ENCODE data around the gene RBM23.

The RBM23 gene

GRCh38 chr14:22884738-22885523 is 34.0 kb downstream of the RBM23 start:
- H3K27ac Mint-ChIP-seq: peak overlapping the region; percentile 38
- peaks cover 68% of the 10 kb centered on the region for H3K4me1 Mint-ChIP-seq
- H3K4me3 Mint-ChIP-seq: peak overlapping the region; percentile 62

GRCh38 chr14:22884076-22884737 is 34.7 kb downstream of the RBM23 start:
- Mint-ChIP-seq H3K9me3 (no peaks in the 10 kb centered on the region), H3K27me3 (no peaks in the 10 kb centered on the region), H3K4me1 (peaks cover 61% of the 10 kb centered on the region), H3K36me3 (peaks cover 2% of the 10 kb centered on the region), H3K27ac (no peak overlapping the region), H3K4me3 (no peak overlapping the region)

More at GRCh38 chr14:22884738-22885523, 34.0 kb downstream of the RBM23 start:
- Mint-ChIP-seq H3K27me3 (no peaks in the 10 kb centered on the region), H3K36me3 (no peaks in the 10 kb centered on the region), H3K9me3 (no peaks in the 10 kb centered on the region)

GRCh38 chr14:22883173-22883976 is 35.6 kb downstream of the RBM23 start, which contains the start of gene REM2:
TSS of gene REM2 (plus strand) at chr14:22883222. CDS start at chr14:22883288, 66 bp downstream.
- Mint-ChIP-seq H3K27ac (peak within 1 kb of the TSS; percentile 46), H3K4me3 (no peak within 1 kb of the TSS), H3K9me3 (no peaks in the 10 kb centered on the region), H3K27me3 (no peaks in the 10 kb centered on the region), H3K4me1 (peaks cover 58% of the 10 kb centered on the region), H3K36me3 (peaks cover 2% of the 10 kb centered on the region)

GRCh38 chr14:22882529-22883172 is 36.3 kb downstream of the RBM23 start:
- H3K4me1 Mint-ChIP-seq: peaks cover 51% of the 10 kb centered on the region
- peaks cover 5% of the 10 kb centered on the region for H3K36me3 Mint-ChIP-seq
- no peaks in the 10 kb centered on the region for H3K9me3 Mint-ChIP-seq
- H3K27ac Mint-ChIP-seq: no peak overlapping the region
- no peak overlapping the region for H3K4me3 Mint-ChIP-seq
- H3K27me3 Mint-ChIP-seq: no peaks in the 10 kb centered on the region

- Mint-ChIP-seq H3K27ac (peak overlapping the region; percentile 7), H3K9me3 (no peaks in the 10 kb centered on the region), H3K27me3 (no peaks in the 10 kb centered on the region), H3K36me3 (peaks cover 5% of the 10 kb centered on the region), H3K4me1 (peaks cover 45% of the 10 kb centered on the region), H3K4me3 (no peak overlapping the region)
Observed at GRCh38 chr14:22882064-22882463, 36.9 kb downstream of the RBM23 start.

GRCh38 chr14:22878271-22879246 is 40.4 kb downstream of the RBM23 start:
- Mint-ChIP-seq H3K27me3 (no peaks in the 10 kb centered on the region), H3K36me3 (peaks cover 8% of the 10 kb centered on the region)

GRCh38 chr14:22877000-22877501 is 41.9 kb downstream of the RBM23 start:
- H3K27me3 Mint-ChIP-seq: no peaks in the 10 kb centered on the region
- H3K27ac Mint-ChIP-seq: no peak overlapping the region
- H3K9me3 Mint-ChIP-seq: no peaks in the 10 kb centered on the region
- no peak overlapping the region for H3K4me3 Mint-ChIP-seq
- peaks cover 8% of the 10 kb centered on the region for H3K36me3 Mint-ChIP-seq
- peaks cover 30% of the 10 kb centered on the region for H3K4me1 Mint-ChIP-seq

More at GRCh38 chr14:22878271-22879246, 40.4 kb downstream of the RBM23 start:
- Mint-ChIP-seq H3K27ac (peak overlapping the region; percentile 81), H3K4me1 (peaks cover 32% of the 10 kb centered on the region), H3K9me3 (no peaks in the 10 kb centered on the region), H3K4me3 (no peak overlapping the region)

- Mint-ChIP-seq H3K27ac (no peak overlapping the region), H3K9me3 (no peaks in the 10 kb centered on the region), H3K4me3 (no peak overlapping the region), H3K36me3 (peaks cover 8% of the 10 kb centered on the region), H3K4me1 (peaks cover 26% of the 10 kb centered on the region), H3K27me3 (no peaks in the 10 kb centered on the region)
Observed at GRCh38 chr14:22875748-22876319, 43.1 kb downstream of the RBM23 start.

GRCh38 chr14:22875003-22875747 is 43.8 kb downstream of the RBM23 start:
- no peak overlapping the region for H3K27ac Mint-ChIP-seq
- H3K9me3 Mint-ChIP-seq: no peaks in the 10 kb centered on the region
- H3K4me1 Mint-ChIP-seq: peaks cover 32% of the 10 kb centered on the region
- no peak overlapping the region for H3K4me3 Mint-ChIP-seq
- peaks cover 8% of the 10 kb centered on the region for H3K36me3 Mint-ChIP-seq
- H3K27me3 Mint-ChIP-seq: no peaks in the 10 kb centered on the region

- H3K27me3 Mint-ChIP-seq: no peaks in the 10 kb centered on the region
- H3K4me1 Mint-ChIP-seq: peaks cover 33% of the 10 kb centered on the region
- H3K4me3 Mint-ChIP-seq: peak overlapping the region; percentile 90
- peaks cover 4% of the 10 kb centered on the region for H3K36me3 Mint-ChIP-seq
- H3K9me3 Mint-ChIP-seq: no peaks in the 10 kb centered on the region
- peak overlapping the region; percentile 98 for H3K27ac Mint-ChIP-seq
Observed at GRCh38 chr14:22872833-22873520, 46.0 kb downstream of the RBM23 start.

GRCh38 chr14:22872033-22872832 is 46.7 kb downstream of the RBM23 start:
- no peaks in the 10 kb centered on the region for H3K9me3 Mint-ChIP-seq
- peak overlapping the region; percentile 98 for H3K27ac Mint-ChIP-seq
- peaks cover 3% of the 10 kb centered on the region for H3K36me3 Mint-ChIP-seq
- H3K4me1 Mint-ChIP-seq: peaks cover 33% of the 10 kb centered on the region
- no peaks in the 10 kb centered on the region for H3K27me3 Mint-ChIP-seq
- peak overlapping the region; percentile 97 for H3K4me3 Mint-ChIP-seq

Measured in activated naive CD4-positive, alpha-beta T cell treated with anti-CD3 and anti-CD28 coated beads, Interleukin-2, amount 50 U/mL, for 24 hours (primary cell).